ENCODE data around the gene GUCA2B.
A peak's percentile ranks its signal among the peaks of the same experiment; 100 is the strongest.

The GUCA2B gene

DNA sequence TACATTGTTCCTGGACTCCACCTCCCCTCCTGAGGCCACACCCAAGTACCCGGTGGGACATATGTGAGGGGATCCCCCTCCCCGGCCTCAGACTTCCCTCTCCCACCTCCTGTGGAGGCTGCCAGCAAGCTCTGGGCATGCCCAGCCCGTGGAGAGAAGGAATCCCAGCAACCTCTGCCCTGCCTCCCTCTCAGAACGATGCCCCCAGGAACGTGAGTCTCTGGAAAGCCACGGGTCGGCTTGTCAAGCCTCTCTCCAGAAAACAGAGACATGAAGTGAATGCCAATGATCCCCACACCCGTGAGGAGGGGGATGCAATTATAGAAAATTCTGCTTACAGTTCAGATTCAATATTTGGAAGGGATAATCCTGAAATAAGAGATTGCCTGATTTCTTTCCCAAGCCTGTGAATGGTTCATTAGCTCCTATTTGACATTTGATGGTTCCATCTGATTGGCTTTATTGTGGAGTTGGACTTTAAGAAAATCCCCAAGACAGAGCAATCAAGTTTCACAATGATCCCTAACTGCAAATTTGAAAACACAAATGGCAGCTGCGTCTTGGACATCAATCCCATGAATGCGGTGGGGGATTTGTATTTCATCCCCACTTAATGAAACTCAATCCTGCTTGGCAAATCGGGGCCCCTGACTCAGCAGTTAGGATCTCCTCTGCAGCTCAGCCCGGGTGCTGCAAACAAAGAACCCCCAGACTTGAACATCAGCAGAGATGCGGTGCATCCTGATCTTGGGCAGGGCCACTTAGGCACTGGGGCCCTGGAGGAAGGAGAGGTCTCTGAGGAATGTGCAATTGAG, 9.1 kb upstream of the GUCA2B start:
- DNase-seq = no peak

- DNase-seq = no peak
Measured at GRCh38 chr1:42144711-42145388, 8.4 kb upstream of the GUCA2B start.

- no peak for DNase-seq
Measured at GRCh38 chr1:42145389-42145716, 7.9 kb upstream of the GUCA2B start.

DNA sequence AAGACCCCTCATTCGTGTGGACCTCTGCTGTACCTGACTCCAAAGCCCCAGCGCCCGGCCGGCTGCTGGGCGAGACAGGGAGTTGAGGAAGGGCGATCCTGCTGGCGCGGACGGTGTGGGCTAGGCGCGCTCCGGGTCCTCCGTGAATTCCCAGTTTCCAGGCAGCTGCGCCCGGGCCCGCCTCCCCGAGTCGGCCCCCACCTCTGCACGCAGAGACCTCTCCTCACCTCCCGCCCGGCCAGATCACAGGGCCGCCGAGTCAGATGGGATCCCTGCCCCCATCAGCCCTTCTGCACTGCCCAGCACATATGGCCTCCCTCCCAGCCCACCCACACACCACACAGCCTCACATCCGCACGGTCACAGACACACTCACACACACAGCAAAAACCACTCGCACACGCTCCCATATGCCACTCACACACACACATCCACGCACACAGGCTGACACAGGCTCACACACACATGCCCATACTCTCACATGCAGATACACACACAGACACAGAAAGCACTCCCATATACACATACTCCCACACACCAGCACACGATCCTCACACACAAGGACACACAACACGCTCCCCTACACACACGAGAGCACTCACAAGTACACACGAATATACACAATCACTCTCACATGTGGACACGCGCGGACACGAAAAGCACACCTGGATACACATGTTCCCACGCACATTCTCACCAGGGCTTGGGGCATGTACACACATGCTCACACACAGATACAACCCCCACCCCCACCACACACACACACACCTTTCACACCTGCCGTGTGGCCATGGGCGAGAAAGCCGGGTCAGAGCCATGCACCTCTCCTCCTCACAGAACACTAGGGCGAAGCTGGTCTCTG, 7.2 kb upstream of the GUCA2B start:
- DNase-seq = no peak

GRCh38 chr1:42146626-42147320, 6.4 kb upstream of the GUCA2B start:
- DNase-seq = peak; percentile 20

DNA sequence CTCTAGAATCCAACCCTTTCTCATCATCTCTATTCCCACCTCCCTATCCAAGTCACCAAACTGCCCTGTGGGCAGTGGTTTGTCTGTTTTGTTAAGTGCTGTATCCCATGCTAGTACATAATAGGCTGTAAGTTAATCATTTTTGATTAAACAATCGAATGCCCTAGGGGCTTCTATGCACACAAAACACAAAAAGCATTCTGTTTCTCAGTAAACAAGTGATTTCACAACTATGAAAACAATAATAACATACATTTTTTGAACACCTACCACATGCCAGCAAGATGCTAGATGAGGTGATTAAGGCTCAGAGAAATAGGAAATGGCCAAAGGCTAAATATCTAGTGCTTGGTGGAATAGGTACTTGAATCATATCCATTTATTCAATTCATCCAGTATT, 5.0 kb upstream of the GUCA2B start:
- DNase-seq = no peak

- no peak for DNase-seq
Measured at GRCh38 chr1:42150651-42151050, 2.6 kb upstream of the GUCA2B start.

DNA sequence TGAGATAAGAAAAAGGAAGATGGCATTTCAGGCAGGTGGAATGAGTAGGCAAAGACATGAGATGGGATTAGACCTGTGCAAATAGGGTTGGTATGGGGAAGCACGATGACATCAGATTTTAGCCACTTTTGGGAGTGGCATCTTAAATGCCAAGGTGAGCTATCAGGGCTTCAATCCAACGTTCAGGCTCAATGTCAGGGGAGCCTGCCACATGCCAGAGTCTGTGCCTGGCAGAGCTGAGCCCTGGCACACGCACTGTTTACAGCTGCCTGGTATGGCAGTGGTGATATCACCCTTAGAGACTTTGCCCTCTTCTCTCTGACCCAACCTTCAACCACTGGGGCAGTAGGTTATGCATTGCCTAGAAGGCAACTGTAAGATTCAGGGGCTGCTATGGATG, 1.1 kb upstream of the GUCA2B start:
- no peak for DNase-seq

DNA sequence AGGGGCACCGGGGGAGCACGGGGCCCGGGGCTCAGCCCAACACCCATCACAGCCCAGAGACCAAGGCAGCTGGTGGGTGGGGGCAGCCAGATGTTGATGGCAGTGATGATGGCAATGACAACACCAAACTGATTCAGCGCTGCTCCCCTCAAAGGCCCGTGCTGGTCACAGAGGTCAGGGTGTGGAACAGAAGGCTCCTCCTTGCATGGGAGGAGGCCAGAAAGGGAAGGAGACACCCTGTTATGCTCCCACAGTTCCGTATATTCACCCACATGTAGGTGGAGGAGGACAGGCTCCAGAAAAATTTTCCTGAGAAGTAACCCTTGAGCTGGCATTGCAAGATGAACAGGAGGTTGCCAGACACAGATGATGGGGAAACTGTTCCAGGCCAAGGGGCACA, 414 bp downstream of the GUCA2B start:
- DNase-seq = no peak

GRCh38 chr1:42154685-42155084, 1.5 kb downstream of the GUCA2B start:
- DNase-seq = no peak

- DNase-seq = no peak
Measured at GRCh38 chr1:42155362-42155761, 2.2 kb downstream of the GUCA2B start.

GRCh38 chr1:42157667-42158066, 4.5 kb downstream of the GUCA2B start:
- DNase-seq = no peak

- DNase-seq = no peak
Measured at GRCh38 chr1:42158189-42158588, 5.0 kb downstream of the GUCA2B start.

- no peak for DNase-seq
Measured at GRCh38 chr1:42162181-42162580, 9.0 kb downstream of the GUCA2B start.

GRCh38 chr1:42163114-42163513, 9.9 kb downstream of the GUCA2B start:
- DNase-seq = no peak

DNA sequence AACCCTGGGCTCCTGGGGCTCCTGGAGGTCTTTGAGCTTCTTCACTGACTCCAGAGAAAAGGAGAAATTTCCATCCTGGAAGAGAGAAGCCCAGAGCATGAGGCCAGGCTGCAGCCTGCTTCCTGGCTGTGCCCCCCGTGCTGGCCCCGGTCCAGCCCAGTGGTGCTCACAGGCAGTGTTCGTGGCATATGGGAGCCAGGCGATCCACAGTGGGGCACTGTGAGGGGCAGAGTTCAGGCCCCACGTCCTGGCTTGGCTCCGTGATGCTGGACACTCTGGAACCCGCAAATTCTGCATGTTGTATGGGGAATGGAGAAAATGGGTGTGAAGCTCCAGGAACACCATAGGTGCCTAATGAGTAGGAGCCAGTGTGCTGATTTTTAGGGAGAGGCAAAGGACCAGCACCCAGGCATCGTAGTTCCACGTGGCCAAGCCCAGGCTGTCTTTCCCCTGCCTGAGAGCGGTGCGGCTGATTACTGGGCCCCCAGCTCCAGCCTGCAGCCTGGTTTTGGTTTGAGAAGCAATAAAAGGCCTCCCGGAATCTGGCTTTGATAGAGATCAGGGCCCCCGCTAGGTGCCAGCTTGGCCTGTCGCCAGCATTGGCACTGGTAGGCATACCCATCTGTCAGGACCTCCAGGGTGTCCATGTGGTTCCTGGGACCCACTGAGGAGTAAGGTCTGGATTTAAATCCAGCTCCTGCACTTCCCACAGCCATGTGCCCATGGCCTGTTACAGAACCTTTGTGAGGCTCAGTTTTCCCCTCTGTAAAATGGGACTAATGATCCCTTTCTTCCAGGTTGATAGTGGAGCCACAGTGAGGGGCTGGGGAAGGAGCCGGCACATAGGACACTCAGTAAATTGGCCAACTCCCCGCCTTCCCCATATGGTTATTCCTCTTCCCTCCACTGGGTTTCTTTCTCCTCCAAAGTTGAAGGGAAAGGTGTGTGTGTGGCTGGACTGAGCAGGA, 10.6 kb downstream of the GUCA2B start:
- DNase-seq = no peak

- no peak for DNase-seq
Measured at GRCh38 chr1:42164551-42165420, 11.6 kb downstream of the GUCA2B start, which contains the start of gene GUCA2A. TSS of gene GUCA2A (minus strand) at chr1:42164745. CDS start at chr1:42164712, 33 bp downstream.

DNA sequence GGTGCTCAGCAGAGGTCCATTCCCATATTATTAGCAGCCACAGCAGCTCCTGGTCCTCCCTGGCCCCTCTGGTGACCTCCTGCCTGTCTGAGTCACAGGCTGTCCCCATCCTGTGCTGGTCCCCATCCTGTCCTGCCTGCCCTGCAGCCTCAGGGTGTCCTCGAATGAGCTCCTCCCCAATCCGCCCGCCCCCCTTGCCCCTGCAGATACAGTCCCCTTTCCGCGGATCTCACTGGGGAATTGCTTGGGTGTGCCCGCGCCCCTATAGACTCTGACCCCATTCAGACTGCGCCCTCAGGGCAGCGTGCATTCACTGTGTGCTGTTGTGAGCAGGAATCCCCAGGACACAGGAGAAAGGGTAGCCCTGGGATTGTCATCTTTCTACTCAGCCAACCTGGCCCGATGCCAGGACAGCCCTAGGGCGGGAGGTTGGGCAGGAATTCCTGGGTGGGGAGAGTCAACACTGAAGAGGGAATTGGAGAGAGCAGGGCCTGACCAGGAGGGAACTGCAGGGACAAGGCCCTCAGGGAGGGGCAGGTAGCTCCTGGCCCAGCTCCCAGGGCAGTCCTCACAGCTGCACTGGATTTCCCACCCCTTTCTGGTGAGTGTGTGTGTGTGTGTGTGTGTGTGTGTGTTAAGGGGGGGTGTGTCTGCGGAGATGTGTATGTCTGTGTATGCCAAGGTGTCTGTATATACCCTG, 12.5 kb downstream of the GUCA2B start:
- DNase-seq = peak; percentile 9

GRCh38 chr1:42167611-42168390, 14.6 kb downstream of the GUCA2B start:
- no peak for DNase-seq

DNA sequence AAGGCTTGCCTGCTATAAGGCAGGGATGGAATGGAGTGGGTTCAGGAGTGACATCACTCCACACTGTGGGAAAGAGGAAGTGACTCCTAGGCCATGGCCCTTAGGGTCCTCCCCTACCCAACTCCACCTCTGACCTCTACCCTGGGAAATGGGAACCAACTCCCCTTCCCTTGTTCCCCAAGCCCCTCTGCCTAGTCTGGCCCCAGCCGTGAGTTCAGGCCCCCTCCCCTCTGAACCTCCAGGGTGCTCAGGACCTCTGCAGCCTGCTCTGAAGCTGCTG, 15.1 kb downstream of the GUCA2B start:
- no peak for DNase-seq
